ENCODE measurements around the gene SLC22A23.

Gene SLC22A23

DNA sequence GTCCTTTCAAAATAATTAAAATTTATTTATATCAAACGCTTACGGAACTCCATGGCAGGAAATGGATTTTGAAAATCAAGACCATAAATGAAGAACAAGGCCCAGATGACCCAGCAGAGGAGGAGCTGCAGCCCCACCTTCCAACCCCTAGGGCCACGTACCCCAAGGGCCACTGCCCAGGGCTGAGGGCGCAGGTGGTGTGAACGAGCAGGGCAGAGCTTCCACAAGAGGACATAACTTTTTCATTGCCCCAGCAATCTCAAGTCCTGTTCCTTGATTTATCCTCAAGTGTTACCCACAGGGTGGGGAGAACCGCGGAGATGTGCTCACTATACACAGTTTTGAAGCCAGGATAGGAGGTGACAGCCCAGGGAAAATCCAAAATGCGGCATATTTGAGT is 155.3 kb downstream of the SLC22A23 start:
- DNase-seq (ENCODE audit: low read depth, low spot score): no peak

DNA sequence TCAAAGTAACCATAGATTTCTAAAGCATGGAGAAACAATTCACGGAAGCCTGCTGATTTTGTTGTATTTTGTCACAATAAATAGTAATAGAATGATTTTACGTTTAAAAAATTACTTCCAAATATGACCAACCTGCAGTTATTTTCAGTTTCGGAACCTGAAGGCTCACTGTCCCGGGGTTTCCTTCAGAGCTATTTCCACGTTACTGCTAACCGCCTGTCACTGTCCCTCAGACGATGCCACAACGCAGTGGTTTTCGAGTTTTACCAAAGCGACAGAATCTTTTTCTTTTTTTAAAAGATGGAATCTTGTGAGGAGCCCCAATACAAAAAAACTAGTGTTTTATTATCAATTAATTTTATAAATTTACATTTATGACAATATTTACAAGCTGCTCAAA is 157.6 kb downstream of the SLC22A23 start:
- no peak for DNase-seq (ENCODE audit: low read depth, low spot score)

DNA sequence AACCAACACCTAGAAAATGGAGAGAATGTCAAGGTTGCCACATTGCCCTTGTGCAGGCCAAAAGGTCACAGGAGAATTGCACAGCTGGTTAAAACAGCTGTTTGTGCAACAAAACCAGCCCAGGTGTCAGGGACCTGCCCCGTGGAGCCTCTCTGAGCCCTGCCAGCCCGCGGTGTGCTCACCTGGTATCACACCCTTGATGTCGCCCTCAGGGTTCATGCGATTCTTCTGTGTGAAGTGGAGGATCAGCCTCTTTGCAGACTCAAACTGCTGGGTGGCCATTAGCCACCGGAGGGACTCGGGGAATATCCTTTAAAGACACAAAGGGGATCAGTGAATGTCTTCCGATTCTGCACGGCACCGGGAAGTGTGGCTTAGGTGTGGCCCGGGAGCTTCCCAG is 158.9 kb downstream of the SLC22A23 start:
- no peak for DNase-seq (ENCODE audit: low read depth, low spot score)

DNA sequence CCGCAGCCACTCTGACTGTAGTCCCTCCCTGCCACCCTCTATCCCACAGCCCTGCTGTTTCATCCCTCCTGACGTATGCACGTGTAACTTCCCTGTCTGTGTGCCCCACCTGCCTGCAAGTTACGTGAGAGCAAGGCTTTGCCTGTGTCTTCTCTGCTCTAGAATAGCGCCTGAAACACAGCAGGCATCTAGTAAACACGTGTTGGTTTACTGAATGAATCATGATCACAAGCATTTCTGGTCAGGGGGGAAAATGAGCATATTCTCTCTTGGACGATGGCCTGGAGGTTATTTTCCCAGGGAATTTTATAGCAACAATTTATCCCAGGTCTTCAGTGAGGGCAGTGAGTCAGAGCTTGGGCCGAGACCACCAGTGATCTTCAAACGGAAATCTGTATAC is 159.8 kb downstream of the SLC22A23 start:
- peak; percentile 86 for DNase-seq (ENCODE audit: low read depth, low spot score)

DNA sequence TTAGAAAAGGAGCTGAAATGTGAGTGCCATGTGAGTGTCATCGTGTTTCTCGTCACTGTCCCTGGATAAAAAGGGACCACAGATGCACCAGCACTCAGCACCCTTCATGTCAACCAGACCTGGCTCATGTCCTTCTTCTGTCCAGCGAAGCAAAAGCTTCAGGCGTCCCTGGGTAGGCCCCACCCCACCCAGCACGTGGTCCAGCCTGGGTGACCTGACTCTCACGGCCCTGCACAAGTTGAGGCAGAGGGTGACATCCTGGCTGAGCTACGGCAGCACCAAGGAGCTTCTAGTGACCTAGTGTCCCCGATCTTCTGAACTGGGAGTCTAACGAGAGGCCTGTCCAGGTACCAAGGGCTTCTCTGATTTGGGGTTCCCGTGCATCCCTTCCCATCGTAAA is 160.3 kb downstream of the SLC22A23 start:
- DNase-seq (ENCODE audit: low read depth, low spot score): no peak

DNA sequence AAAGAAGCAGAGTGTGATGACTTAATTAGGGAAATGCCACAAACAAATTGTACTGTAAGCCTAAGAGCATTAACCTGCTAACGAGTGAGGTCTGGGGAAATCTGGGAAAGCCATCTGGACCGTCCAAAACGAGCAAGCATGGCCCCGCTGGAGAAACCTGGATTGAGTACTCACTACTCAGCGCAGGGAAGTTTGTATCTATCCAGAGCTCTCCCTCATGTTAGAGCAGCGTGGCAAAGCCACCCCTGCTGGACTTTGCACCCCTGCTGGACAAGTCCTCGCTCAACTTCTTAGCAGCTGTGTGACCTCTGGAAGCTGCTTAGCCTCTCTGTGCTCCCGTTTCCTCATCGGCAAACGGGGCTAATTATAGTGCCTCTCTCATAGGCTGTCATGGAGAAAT is 160.8 kb downstream of the SLC22A23 start:
- no peak for DNase-seq (ENCODE audit: low read depth, low spot score)

DNA sequence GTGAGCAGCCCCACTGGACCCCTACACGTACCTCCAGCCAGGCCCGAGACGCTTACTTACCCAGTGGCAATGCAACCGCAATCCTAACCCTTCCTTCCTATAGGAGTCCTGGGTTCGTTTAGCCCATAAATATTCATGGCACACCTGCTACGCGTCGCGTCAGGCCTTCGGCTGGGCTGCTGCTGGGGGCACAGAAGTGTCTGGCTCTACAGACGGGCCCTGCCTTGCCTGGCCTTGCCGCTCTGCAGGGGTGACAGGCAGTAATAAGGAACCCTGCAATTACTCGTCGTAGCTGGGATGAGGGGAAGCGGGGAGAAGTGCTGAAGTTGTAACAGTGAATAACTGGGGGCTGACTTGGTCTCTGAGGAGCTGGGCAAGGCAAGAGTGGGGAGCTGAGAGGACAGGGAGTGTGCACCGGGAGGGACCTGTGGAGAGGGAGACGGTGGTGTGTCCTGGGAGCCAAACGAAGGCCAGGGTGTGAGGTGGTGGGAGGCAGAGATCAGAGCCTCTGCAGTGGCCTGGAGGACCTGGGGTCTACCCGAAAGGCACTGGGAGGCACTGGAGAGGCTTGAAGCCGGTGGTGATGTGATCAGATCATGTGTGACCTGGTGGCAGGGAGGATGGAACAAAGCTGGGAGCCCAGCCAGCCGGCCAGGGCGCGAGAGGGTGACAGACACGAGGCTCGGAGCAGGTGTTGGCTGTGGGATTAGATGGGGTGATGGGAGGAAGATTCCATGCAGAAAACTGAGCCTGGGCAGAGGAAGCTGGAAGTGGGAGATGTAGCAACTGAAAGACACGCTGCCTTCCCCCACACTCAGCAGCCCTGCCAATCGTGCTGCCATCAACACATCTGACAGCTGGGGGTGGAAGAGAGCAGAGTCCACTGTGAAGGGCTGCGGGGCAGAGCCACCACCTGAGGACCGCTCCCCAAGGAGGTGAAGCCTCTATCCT is 161.7 kb downstream of the SLC22A23 start:
- no peak for DNase-seq (ENCODE audit: low read depth, low spot score)

DNA sequence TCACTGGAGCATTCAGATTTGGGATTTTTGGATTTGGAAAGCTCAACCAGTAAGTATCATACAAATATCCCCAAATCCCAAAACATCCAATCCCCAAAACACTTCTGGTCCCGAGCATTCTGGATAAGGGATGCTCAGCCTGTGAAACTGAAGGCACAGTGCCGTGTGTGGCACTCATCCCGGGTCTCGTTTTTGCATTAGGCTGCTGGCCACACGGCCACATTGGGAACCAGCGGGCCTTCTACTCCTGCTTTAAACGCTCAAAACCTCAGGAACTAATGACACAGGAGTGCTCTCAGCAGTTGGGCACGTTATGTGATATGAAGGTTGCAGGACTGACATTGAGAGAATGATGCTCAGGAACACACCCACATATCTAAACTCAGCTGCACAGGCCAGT is 162.5 kb downstream of the SLC22A23 start:
- no peak for DNase-seq (ENCODE audit: low read depth, low spot score)

DNA sequence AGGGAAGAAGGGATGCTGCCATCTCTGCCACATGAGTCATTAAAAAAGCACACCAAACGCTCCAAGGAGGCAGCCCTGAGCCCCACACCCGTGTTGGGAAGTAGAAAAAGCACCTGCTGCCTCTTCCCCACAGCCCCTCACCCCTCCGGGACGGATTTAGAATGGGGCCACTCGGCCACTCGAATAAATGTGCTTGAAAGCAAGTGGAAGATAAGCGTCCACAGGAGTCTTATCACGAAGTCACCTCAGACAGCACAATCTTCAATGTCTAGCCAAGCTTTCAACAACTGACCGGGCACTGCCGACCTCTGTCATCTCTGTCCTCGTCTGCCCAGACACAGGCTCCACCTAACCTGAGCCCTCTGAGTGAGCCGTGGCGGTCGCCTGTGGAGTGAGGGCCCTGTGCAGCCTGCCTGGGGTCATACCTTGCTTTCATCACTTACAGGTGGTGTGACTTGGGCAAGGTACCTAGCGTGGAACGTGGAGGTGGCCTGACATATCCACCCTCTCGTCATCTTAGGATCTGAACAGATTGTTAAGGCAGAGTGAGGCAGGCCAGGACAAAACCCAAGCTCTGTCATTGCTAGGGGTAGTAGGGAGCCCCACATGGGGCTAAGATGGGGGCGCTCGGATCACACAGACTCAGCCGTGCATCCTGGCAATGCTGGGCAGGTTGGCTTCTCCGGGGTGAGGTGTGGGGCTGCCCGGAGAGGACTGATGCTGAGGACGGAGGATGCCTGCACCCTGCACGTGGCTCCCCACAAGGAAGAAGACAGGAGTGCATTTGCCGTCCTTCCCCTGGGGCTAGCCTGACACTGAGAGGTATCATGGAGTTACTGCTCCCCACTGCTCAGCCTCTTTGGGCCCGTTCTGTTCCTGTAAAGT is 163.3 kb downstream of the SLC22A23 start:
- no peak for DNase-seq (ENCODE audit: low read depth, low spot score)

DNA sequence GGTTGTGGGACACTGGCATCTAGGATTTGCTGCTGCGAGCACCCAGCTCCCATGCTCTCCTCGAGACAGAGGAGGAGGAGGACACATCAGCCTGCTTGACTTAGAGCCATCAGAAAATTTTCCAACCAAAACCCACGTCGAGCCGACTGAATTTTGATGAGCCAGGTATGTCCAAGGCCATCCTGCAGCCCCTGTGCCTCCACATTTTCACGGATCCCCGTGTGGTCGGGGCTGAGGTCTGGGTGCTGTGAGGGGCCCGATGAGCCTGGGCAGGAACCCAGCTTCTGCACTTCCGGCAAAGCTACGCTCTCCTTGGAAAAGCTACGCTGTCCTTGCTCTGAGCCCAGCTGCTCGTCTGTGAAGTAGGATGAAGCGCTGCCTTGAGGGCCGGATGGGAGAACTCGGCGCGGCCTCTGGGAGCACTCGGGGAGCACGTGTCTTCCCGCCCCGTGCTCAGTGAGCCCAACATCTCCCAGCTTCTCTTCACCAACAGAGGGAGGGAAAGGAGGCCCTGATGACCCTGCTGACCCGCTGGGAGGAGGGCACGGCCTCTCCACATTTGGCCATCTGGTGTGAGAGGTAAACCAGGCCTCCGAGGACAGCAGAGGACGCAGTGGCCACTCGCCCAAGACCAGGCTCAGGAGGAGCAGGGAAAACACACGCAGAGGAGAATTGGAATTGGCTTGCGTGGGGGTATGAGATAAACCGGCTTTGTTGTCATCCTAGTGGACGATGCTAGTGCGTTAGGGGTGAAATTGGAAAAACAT is 164.2 kb downstream of the SLC22A23 start:
- no peak for DNase-seq (ENCODE audit: low read depth, low spot score)

DNA sequence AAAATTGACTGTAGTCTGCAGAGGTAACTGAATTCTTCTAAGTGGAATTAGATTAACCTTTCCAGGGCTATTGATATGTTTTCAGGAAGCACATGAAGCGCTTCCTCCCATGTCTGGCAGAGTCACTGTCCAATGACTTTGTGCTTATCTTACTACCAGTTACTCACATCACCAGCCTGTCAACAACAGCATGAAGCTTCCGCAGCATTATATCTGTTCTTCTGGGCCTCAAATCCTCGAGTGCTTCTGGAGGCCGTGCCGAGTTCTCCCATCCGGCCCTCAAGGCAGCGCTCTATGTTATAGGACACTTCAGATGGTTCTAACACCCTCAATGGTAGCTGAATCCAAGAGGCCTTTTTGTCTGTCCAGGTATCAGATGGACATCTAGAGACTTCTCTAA is 164.9 kb downstream of the SLC22A23 start:
- no peak for DNase-seq (ENCODE audit: low read depth, low spot score)

DNA sequence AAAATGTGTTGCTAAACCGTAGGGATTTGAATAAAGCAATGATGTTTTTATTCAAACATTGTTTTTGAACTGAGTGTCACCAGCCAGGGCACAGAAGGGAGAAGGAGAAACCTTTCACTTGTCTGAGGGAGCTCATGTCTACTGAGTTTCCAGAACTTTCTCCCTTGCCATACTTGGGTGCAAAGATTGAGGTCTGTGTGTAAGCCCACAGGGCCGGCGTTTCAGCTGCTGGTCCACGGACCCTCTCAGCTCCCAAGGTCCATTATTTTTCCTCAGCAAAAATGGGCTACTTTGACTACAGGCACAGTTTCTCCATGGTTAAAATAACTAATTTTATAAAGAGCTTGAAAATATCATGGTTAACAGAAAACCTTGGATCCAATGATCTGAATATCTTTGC is 165.5 kb downstream of the SLC22A23 start:
- DNase-seq (ENCODE audit: low read depth, low spot score): no peak

DNA sequence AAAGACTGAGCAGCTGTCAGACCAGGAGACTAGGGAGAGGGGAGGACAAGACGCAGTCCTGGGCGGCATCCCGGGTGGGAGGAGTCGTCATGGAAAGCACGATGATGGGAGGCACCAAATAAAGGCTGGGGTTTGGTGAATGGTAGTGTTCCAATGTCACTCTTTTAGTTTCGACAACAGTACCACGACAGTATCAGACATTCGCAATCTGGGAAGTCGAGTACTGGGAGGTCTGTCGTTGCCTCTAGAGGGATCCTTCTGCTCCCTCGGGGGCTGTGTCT is 166.0 kb downstream of the SLC22A23 start:
- no peak for DNase-seq (ENCODE audit: low read depth, low spot score)

DNA sequence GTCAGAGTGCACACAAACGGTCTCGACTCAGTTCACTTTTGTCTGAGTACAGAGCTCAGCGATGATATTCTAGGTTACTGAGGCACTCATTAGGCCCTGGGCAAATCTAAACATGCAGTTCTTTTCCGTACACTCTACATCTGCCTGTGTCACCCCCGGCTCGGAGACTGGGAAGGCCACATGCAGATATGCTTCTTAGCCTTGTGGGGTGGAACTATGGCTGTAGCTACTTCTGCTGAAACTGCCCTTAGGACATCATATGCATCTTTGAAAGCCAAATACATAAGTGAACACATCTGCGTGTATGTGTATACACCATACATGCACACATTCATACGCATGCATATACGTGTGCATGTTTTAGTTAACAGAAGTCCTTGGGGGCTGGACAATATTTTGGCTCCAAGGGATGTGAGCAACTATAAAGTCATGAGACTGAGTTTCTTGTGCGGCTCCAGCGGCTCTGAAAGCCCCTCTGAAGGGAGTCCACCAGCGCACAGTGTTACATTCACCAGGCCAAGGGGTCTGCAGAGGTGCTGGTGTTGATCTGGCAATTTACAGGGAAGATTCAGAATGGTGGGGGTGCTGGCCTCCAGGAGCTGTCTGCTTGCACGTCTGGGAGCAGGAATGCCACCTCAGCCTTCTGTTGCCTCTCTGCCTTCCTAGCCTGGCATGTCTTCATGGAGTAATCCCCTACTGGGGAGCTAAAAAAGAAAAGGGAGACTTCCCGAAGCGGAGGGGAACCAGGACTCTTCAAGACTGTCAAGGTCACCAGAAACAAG is 166.5 kb downstream of the SLC22A23 start:
- no peak for DNase-seq (ENCODE audit: low read depth, low spot score)

DNA sequence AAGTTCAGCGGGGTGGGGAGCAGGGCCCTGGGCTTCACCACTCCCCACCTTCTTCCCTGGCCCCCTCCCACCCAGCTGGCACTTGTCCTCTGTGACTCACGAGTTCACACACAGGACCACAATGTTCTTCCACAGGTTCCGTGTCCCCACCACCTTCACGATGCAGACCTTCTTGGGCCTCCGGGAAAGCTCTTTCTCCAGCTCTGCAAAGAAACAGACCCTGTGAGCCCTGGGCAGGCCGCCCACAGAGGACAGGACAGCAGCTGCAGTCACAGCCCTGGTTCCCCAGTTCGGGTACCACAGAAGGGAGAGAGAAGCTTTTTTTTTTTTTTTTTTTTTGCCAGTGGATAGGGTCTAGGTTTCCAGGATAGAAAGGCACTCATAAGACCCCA is 167.2 kb downstream of the SLC22A23 start:
- no peak for DNase-seq (ENCODE audit: low read depth, low spot score)

DNA sequence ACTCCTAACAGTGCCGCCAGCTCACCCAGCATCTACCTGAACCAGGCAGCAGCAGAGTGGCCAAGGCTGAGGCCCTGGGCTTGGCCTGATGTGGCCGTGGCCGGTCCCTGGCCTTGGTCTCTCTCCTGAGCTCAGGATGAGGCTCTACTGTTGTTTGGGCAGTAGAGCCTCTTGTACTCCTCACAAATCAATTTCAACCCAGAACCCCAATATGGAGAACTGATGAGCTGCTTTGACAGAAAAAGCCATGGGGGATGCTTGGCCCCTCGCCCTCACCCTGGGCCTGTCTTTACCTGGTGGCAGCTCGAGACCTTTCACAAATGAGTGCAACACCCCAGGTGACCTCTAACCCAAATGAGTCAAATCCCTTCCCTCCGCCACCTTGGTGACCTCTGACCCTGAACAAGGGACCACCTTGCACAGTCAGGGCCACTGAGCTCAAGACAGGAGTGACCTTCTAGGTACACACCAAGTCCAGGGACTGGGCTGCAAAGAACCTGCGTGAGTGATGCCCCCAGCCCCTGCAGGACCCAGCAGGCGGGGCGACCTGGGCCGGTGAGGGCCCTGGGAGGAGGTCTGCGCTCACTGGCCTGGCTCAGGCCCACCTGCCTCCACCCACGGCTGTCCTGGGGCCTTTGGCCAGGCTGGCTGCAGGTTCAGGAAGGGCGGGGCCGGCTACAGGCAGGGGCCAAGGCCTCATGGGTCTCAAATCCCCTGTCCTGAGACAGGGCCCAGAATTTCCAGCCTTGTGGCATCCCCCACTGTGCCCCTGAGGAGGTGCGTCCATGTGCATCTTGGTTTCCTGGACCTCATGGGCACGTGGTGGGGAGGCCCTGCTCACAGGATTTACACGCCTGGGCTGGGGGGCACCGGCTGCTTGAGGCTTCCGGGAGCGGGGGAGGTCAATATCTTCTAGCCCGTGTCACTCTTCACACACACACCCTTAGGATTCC is 167.9 kb downstream of the SLC22A23 start:
- DNase-seq (ENCODE audit: low read depth, low spot score): no peak

DNA sequence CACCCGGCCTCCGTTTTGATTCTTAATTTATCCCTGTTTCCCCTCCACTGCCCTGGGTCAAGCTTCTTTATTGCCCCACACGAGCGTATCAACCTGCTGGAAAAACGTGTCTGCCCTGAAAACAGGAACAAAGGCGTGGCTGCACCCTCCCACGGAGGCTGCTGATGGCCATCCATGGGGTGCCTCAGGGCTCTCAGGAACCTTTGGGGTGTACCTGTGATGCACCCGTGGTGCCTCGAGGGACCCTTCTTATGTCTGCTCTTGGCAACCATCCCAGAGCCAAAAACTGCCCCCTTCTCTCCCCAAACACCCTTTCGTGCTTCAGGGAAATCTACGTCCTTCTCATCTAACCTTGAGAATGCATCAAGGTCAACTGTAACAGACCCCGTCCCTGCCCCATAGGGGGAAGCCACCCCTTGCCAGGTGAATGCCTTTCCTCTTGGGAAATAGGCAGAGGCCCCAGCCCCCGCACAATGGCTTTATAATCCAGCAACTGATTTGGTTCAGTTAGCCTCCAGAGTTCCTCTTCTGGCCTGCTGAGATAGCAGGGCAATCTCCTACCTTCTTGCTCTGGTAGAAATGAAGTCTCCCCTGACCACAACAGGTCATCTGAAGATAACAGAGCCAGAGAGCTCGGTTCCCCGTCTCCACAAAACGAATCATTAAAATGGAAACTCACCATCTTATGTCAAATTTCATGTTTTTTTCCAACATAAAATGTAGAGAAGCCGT is 168.7 kb downstream of the SLC22A23 start:
- DNase-seq (ENCODE audit: low read depth, low spot score): no peak

DNA sequence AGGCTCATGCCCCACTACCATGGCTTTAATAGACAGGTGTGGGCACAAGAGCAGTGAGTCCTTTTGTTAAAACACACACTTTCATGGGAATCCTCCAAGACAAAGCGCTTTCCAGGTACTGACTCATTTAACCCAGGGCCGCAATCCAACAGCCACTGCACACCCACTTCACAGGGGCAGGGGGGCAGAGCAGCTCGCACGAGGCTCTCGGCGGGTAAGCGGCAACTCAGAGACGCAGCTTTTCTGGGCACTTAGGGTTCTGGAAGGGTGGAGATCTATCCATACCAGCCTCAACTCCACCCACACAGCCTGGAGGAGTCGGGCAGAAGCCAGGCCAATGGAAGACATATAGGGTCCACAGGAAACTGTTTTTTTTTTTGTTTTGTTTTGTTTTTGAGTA is 169.5 kb downstream of the SLC22A23 start:
- DNase-seq (ENCODE audit: low read depth, low spot score): no peak

DNA sequence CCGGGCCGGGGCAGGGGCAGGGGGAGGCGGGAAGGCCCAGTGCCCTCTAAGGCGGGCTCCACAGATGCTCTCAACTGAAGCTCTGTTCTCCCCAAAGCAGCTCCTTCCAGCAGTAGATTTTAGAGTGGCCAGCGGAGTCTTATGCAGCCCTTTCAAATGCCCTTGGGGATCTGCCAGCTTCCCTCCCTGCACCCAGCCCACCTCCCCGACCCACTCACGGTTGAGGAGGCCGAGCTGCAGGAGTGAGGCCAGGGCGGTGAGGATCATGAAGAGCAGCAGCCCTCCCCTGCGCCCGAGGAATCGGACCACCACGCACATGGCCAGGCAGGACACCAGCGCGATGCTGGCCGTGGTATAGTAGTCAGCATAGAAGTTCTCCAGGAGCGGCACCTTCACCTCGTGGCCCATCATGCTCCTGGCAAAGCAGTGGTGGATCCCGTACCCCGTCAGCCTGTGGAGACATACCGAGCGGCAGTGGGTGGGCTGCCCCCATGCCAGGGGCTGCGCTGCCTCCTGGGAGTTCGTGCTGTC is 170.1 kb downstream of the SLC22A23 start:
- no peak for DNase-seq (ENCODE audit: low read depth, low spot score)

Measured in brain pericyte (primary cell).